Measurements from ENCODE around the gene CHRNE. TPM values are rescaled to one million over a fixed set of nuclear protein-coding genes. Genes with fewer than 3 reads are reported as not detected.

CHRNE gene
- total RNA-seq, 4 donors from 2014 or later = 0.57 TPM; not detected in 3

DNA sequence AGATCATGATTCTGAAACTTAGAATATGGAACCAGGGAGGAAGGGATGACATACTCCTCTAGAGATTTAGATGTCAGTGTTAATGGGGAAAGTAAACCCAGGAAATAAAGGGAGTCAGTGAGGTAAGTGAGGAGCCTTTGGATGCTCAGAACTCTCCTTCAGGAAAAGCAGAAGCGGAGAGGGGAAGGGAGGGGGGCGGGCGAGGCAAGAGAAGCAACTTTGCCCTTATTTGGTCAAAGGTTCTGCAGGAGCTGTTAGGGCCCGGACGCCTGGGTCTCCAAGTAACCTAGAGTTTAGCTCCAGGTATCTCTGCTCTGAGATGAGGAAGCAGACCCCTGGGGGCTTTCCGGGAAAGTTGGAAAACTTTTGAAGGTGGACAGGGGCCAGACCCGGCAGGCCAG, 44.1 kb upstream of the CHRNE start:
- no peaks in the 10 kb centered on the region for H3K9me3 ChIP-seq
- H3K36me3 ChIP-seq = peaks cover 4 to 54% (median 14%) of the 10 kb centered on the region in 3 donors
- peak overlapping the region; percentile 91 to 97 (median 94) for H3K4me3 ChIP-seq
- TF ChIP-seq, protein P1, sequence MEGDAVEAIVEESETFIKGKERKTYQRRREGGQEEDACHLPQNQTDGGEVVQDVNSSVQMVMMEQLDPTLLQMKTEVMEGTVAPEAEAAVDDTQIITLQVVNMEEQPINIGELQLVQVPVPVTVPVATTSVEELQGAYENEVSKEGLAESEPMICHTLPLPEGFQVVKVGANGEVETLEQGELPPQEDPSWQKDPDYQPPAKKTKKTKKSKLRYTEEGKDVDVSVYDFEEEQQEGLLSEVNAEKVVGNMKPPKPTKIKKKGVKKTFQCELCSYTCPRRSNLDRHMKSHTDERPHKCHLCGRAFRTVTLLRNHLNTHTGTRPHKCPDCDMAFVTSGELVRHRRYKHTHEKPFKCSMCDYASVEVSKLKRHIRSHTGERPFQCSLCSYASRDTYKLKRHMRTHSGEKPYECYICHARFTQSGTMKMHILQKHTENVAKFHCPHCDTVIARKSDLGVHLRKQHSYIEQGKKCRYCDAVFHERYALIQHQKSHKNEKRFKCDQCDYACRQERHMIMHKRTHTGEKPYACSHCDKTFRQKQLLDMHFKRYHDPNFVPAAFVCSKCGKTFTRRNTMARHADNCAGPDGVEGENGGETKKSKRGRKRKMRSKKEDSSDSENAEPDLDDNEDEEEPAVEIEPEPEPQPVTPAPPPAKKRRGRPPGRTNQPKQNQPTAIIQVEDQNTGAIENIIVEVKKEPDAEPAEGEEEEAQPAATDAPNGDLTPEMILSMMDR (IDR thresholded peaks at IDR 0.05) = no peak
- no peak for TF ChIP-seq POLR2A (IDR thresholded peaks at IDR 0.05)
- WGBS, 2 donors = 0 to 9% methylated on average over 5 to 6 of the region's 7 CpGs
- intact Hi-C loops (cut with DNase I) = no loop called here
- H3K27ac ChIP-seq = peak overlapping the region; percentile 97 to 100 (median 98)
- H3K4me1 ChIP-seq = peaks cover 35 to 84% (median 39%) of the 10 kb centered on the region in 3 donors
- no peak for DNase-seq
- H3K27me3 ChIP-seq = no peaks in the 10 kb centered on the region

DNA sequence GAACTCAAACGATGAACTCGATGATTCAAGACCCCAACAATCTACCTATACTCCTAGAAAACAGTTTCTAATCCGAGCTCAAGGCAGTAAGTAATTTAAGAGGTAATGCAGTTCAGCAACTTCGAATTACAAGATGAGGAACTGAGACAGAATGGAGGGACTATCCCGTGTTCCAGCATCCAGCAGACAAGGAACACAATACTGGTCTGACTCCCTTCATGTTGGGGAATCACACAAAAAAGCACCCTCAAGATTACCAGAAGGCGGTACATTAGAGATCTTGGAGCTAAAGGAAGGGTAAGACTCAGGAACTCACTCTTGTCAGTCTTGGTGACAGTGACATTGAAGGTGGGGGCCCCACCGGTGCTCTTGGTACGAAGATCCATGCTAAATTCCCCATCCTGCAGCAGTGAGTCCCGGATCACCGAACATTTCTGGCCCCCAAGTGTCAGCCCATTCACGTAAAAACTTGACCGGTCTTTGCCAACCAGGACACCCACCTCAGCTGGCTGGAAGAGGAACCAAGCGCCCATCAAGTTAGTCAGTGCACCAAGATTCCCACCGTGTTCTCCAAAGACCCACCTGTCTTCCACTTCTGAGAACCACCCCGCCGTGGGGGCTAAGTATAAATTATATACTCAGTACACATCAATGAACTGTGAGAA, 43.5 kb upstream of the CHRNE start:
- Histone ChIP-seq H3K36me3 (peaks cover 4 to 59% (median 14%) of the 10 kb centered on the region in 3 donors), H3K4me3 (peak overlapping the region; percentile 91 to 97 (median 94)), H3K27me3 (no peaks in the 10 kb centered on the region), H3K9me3 (no peaks in the 10 kb centered on the region), H3K27ac (peak overlapping the region; percentile 97 to 100 (median 98)), H3K4me1 (peaks cover 39 to 89% (median 45%) of the 10 kb centered on the region in 3 donors)
- no peak for DNase-seq
- intact Hi-C loops (cut with DNase I) = no loop called here
- TF ChIP-seq, protein P1 (IDR thresholded peaks at IDR 0.05) = no peak
- no peak for TF ChIP-seq POLR2A (IDR thresholded peaks at IDR 0.05)
- 9 to 13% methylated on average over 8 to 9 of the region's 16 CpGs for WGBS, 2 donors

DNA sequence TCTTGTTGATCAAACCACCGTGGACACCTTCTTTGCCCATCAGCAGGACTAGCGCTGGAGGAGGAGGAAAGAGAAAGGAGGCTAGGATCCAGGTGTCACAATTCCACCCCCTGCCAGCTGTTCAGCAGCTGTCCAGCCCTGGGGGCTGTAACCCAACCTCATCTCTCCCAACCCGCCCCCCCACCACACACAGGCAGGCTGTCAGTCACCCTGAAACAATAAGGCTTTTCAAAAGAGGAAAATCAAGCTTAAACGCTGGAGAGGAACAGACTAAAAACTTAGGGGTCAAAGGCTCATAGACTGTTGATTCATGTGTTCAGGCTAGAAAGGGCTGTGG, 43.0 kb upstream of the CHRNE start:
- H3K27ac ChIP-seq = peak overlapping the region; percentile 97 to 100 (median 98)
- peak overlapping the region in 3 of 4 donors; percentile 91 to 97 (median 96) for H3K4me3 ChIP-seq
- WGBS, 2 donors = 13 to 16% methylated on average over 3 to 4 of the region's 4 CpGs
- no peaks in the 10 kb centered on the region for H3K27me3 ChIP-seq
- TF ChIP-seq, protein P1 (IDR thresholded peaks at IDR 0.05) = no peak
- TF ChIP-seq POLR2A (IDR thresholded peaks at IDR 0.05) = no peak
- no peak for DNase-seq
- H3K9me3 ChIP-seq = no peaks in the 10 kb centered on the region
- intact Hi-C loops (cut with DNase I) = no loop called here
- H3K36me3 ChIP-seq = peaks cover 4 to 59% (median 14%) of the 10 kb centered on the region in 3 donors
- H3K4me1 ChIP-seq = peaks cover 45 to 92% (median 50%) of the 10 kb centered on the region in 3 donors

DNA sequence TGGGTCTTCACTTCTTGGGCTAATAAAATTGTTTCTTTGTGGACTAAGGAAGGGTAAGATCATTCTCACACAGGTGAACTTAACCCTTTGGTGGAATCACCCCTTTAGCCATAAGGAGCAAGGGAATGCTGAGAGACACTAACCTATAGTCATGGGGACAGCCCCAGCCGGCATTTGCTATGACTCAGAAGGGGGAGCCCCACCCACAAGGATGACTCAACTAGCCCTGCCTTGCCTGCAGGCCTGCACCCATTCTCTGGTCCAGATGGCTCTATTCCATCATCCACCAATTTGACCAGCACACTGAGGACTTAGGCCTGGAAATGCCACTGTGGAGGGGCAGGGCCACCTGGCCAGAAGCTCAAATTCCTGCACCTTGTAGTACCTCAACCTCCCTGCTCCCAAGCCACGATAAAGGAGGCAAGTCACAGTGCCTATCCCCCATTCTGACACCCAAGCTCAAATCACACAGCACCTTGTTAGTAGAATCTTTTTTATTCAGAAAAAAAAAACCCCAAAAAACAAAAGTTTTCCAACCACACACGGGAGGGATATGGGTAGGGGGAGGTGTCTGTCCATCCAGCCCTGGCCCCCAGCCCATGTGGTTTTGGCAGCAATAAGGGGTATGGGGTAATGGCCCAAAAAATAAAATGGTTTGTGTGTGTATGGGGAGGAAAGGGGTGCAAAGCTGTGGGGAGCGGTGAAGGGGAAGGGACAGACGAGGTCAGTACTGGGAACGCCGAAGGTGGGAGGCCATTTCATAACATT, 42.5 kb upstream of the CHRNE start:
- TF ChIP-seq, protein P1 (IDR thresholded peaks at IDR 0.05) = no peak
- no peak for TF ChIP-seq POLR2A (IDR thresholded peaks at IDR 0.05)
- peak overlapping the region in 3 of 4 donors; percentile 6 to 96 (median 91) for H3K4me3 ChIP-seq

More for the DNA sequence above, 42.5 kb upstream of the CHRNE start:
- DNase-seq = no peak
- 13 to 27% methylated on average over 5 to 6 of the region's 7 CpGs for WGBS, 2 donors
- H3K4me1 ChIP-seq = peaks cover 45 to 90% (median 46%) of the 10 kb centered on the region in 3 donors
- peak overlapping the region; percentile 97 to 100 (median 98) for H3K27ac ChIP-seq
- peaks cover 4 to 59% (median 14%) of the 10 kb centered on the region in 3 donors for H3K36me3 ChIP-seq
- no peaks in the 10 kb centered on the region for H3K27me3 ChIP-seq
- intact Hi-C loops (cut with DNase I) = no loop called here
- no peaks in the 10 kb centered on the region for H3K9me3 ChIP-seq
